ENCODE results near the gene ZBTB16. TPM values are rescaled to one million over a fixed set of nuclear protein-coding genes. Genes with fewer than 3 reads are reported as not detected.
A peak's percentile ranks its signal among the peaks of the same experiment; 100 is the strongest.

ZBTB16 gene
- total and polyA plus RNA-seq, 2 experiments from 2014 or later: 8.7 to 10.5 TPM

DNA sequence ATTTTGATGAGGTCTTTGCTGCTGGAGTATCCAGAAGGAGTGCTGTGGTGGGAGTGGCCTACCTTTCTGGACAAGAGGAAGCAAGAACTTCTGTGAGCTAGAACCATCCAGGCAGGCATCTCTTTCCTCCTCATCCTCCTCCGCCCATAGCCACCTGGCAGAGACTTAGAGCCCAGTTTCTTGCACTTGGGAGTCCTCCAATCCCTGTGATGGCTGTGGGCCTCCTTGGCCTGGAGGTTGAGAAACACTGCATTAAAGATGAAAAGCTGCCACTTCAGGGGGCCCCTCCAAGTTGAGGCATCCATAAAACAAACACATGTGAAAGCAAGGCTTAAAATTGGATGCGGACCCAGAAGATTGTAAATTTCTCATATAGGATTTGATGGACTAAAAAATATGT, 110.3 kb downstream of the ZBTB16 start:
- Histone ChIP-seq H3K27ac (no peak overlapping the region), H3K9me3 (ENCODE audit: low read depth) (no peaks in the 10 kb centered on the region), H3K36me3 (no peaks in the 10 kb centered on the region), H3K4me1 (ENCODE audit: low read depth) (peaks cover 65% of the 10 kb centered on the region), H3K27me3 (no peaks in the 10 kb centered on the region), H3K4me3 (no peak overlapping the region)
- TF ChIP-seq, protein P1, sequence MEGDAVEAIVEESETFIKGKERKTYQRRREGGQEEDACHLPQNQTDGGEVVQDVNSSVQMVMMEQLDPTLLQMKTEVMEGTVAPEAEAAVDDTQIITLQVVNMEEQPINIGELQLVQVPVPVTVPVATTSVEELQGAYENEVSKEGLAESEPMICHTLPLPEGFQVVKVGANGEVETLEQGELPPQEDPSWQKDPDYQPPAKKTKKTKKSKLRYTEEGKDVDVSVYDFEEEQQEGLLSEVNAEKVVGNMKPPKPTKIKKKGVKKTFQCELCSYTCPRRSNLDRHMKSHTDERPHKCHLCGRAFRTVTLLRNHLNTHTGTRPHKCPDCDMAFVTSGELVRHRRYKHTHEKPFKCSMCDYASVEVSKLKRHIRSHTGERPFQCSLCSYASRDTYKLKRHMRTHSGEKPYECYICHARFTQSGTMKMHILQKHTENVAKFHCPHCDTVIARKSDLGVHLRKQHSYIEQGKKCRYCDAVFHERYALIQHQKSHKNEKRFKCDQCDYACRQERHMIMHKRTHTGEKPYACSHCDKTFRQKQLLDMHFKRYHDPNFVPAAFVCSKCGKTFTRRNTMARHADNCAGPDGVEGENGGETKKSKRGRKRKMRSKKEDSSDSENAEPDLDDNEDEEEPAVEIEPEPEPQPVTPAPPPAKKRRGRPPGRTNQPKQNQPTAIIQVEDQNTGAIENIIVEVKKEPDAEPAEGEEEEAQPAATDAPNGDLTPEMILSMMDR (IDR thresholded peaks at IDR 0.05; ENCODE audit: low read depth, low read length): no peak
- no peak for DNase-seq (ENCODE audit: low read depth in 1 of 2, low spot score in 1 of 2)

DNA sequence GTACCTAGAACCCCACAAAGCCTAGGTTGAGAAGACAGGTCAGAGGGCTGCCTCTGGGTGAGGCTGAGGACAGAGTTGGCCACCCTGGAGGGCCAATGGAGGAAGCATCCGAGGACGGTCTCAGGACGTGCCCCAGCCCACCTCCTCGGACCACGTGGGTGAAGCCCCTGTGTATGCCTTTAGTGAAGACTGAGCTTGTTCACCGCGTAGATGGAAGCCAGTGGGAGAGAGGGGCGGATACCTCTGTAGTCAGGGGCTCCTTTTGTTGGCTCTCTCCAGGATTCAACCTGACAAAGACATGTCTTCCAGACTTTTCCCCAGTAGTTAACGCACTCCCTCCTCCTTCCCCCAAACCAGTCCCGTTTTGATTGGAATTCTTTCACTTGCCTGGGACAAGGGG, 110.7 kb downstream of the ZBTB16 start:
- Histone ChIP-seq H3K27ac (no peak overlapping the region), H3K27me3 (no peaks in the 10 kb centered on the region), H3K9me3 (ENCODE audit: low read depth) (no peaks in the 10 kb centered on the region), H3K36me3 (no peaks in the 10 kb centered on the region), H3K4me3 (no peak overlapping the region), H3K4me1 (ENCODE audit: low read depth) (peaks cover 65% of the 10 kb centered on the region)
- TF ChIP-seq, protein P1 (IDR thresholded peaks at IDR 0.05; ENCODE audit: low read depth, low read length): no peak
- no peak for DNase-seq (ENCODE audit: low read depth in 1 of 2, low spot score in 1 of 2)

DNA sequence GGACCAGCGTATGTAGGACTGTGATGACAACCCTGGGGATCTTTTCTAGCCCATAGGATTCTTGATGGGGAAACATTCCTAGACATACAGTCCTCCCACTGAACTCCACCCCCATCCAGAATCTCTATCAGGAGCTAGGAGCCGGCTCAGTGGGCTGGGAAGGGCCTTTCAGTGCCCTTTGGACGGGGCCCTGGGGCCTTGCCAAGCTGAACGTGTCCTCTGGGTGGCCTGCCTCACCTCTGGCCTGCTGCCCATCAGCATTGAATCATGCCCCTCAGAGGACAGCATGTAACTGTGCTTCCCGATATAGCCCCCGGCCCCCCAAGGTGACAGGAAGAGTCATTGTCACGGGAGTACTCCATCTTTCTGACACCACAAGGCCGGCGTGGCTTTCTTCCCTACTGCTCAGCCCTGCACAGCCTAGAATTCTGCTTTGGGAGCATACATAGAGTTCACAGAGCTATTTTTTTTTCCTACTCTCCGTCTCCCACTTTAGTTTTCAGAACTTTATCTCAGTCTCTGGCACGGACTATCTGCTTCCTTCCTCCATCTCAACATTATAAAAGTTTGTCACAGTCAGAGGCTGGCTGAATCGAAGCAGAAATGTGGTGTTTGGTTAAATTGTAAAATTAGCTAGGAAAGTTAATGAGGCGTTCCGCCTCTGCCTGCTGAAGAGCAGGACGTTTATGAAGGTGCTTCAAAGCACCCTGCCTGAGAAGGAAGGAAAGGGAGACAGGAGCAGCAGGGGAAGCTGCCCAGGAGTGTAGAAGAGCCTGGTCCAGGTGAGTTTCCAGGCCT, 111.9 kb downstream of the ZBTB16 start:
- peak overlapping the region; percentile 78 for H3K27ac ChIP-seq
- no peak overlapping the region for H3K4me3 ChIP-seq
- H3K9me3 ChIP-seq (ENCODE audit: low read depth): no peaks in the 10 kb centered on the region
- DNase-seq (ENCODE audit: low read depth in 1 of 2, low spot score in 1 of 2): peak; percentile 54 to 58
- TF ChIP-seq, protein P1 (IDR thresholded peaks at IDR 0.05; ENCODE audit: low read depth, low read length): no peak
- H3K4me1 ChIP-seq (ENCODE audit: low read depth): peaks cover 65% of the 10 kb centered on the region
- no peaks in the 10 kb centered on the region for H3K36me3 ChIP-seq
- no peaks in the 10 kb centered on the region for H3K27me3 ChIP-seq

DNA sequence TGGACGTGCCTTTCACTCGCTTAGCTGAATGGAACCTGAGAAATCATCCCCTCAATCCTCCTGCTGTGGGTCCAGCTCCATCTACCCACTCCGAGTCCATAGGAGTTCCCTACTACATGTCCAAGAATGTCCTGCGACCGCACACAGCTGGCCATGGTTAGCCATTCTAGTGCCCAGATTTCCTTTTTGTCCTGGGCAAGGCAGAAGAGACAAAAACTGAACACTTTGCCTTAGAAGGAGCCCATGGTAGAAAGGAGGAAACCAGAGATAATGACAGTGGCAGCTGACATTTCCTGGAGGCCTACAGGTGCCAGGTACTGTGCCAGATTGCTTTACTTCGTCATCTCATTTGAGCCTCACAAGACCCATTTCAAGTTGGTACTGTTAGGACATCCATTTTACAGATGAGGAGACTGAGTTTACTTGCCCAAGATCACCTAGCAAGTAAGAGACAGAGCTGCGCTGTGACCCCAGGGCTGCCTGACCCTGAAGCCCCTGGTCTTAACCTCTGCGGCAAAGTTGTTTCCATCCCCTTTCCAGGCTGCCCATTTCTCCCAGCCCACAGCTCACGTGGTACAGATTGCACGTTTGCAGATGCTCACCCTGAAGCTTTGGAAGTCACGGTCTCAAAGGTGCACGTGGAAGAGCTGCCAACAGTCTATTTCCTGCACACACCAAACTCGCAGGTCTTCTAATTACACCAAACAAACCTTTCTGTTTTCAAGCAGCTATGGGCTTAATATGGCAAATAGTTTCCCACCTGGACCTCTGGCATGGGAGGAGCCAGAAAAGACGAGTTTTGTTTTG, 112.7 kb downstream of the ZBTB16 start:
- Histone ChIP-seq H3K27me3 (no peaks in the 10 kb centered on the region), H3K4me1 (ENCODE audit: low read depth) (peaks cover 58% of the 10 kb centered on the region), H3K4me3 (no peak overlapping the region), H3K27ac (peak overlapping the region; percentile 78), H3K36me3 (no peaks in the 10 kb centered on the region), H3K9me3 (ENCODE audit: low read depth) (no peaks in the 10 kb centered on the region)
- no peak for DNase-seq (ENCODE audit: low read depth in 1 of 2, low spot score in 1 of 2)
- TF ChIP-seq, protein P1 (IDR thresholded peaks at IDR 0.05; ENCODE audit: low read depth, low read length): no peak

DNA sequence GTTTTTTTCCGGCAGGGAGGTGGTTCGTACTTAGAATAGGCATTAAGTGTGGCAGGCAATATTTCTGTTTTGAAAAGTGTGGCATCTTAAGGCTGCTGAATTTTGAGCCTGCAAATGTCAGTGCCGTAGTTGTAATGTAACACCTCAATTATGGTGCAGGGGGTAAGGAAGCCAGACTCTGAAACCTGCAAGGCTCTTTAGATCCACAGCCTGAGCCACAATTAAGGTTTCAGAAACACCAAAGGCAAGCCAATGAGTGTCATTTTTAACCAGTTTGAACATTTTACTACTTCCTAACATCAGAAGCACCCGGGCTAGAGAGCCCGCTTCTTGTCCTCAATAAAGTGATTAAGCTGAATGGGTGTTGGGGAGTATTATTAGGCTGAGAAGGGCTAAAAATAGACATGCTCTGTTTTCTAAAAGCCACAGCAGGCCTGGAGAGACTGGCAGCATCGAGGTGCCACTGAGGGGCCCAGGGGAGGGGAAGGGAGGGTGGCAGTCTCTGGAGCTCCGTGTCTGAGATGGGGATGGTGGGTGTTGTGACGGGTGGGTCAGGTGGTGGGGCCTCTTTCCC, 113.4 kb downstream of the ZBTB16 start:
- DNase-seq (ENCODE audit: low read depth in 1 of 2, low spot score in 1 of 2): peak in 1 of 2 donors; percentile 51
- Histone ChIP-seq H3K4me3 (no peak overlapping the region), H3K27ac (peak overlapping the region; percentile 44), H3K9me3 (ENCODE audit: low read depth) (no peaks in the 10 kb centered on the region), H3K4me1 (ENCODE audit: low read depth) (peaks cover 51% of the 10 kb centered on the region), H3K27me3 (no peaks in the 10 kb centered on the region), H3K36me3 (no peaks in the 10 kb centered on the region)
- TF ChIP-seq, protein P1 (IDR thresholded peaks at IDR 0.05; ENCODE audit: low read depth, low read length): no peak

Data from cardiac muscle cell (in vitro differentiated cells and primary cell).